ENCODE measurements around the gene TBCD.

The TBCD gene

DNA sequence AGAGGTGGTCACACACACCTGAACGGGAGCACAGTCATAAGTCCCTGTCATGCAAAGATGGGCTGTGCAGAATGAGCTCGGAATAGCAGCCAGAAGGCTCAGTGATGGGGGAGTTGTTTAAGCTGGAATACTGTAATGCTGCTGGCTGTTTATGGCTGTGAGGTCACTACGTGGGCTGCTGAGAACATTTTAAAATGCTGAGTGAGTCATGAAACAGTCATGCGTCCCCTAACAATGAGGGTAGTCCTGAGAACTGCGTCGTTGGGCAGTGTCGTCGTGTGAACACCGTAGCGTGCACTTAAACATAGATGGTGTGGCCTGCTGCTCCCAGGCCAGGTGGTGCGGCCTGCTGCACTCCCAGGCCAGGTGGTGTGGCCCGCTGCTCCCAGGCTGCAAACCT lies 39.7 kb downstream of the TBCD start:
- DNase-seq (ENCODE audit: low read depth): no peak

- DNase-seq (ENCODE audit: low read depth): no peak
Observed at GRCh38 chr17:82793974-82794630, 42.2 kb downstream of the TBCD start.

- DNase-seq (ENCODE audit: low read depth): no peak
Observed at GRCh38 chr17:82794781-82795482, 43.1 kb downstream of the TBCD start.

- no peak for DNase-seq (ENCODE audit: low read depth)
Observed at GRCh38 chr17:82795615-82796014, 43.8 kb downstream of the TBCD start.

DNA sequence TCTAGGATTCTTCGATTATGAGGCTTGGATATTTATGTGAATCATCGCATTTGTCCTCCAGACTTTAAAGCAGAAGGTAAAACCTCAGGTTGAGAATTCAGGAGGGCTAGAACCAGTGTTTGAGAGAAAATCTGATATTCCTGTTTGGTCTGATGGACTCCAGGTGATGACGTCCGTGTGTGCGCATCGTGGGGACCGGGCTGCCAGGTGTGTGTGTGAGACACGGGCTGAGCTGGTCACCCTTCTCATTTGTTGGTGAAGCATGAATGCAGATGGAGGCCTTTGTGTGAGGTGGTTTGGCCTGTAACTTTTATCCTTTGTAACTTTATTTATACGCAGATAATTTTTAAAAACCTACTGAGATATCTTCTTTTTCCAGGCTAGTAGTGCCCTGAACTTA lies 45.2 kb downstream of the TBCD start:
- no peak for DNase-seq (ENCODE audit: low read depth)

DNA sequence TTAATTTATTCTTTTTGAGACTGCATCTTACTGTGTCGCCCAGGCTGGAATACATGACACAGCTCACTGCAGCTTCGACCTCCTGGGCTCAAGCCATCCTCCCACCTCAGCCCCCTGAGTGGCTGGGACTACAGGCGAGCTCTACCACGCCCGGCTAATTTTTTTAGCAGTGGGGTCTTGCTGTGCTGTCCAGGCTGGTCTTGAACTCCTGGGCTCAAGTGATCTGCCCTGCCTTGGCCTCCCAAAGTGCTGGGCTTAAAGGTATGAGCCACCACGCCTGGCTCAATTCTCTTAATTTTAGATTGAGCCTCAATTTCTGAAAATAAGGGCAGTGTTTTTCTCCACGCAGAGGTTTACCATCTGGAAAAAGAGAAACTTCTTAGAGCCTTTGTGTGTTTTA lies 46.9 kb downstream of the TBCD start:
- no peak for DNase-seq (ENCODE audit: low read depth)

DNA sequence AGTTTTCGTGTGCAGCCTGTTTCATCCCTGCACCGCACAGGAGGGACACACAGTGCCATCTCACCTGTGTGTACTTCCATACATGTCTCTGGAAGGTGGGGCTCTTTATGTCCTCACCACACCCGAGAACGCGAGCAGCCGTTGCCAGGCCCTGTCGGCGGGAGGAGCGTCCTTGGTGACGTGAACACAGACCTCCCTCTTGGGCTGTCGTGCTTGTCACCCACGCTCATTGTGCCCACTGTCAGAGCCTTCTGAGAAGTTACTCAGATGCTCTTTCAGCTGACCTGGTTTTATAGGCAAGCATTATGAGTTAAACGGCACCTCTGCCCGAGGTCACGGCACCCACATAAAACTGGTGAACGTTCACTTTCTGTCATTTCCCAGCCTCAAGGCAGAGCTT lies 47.7 kb downstream of the TBCD start:
- DNase-seq (ENCODE audit: low read depth): no peak

- DNase-seq (ENCODE audit: low read depth): no peak
Observed at GRCh38 chr17:82800885-82801284, 49.0 kb downstream of the TBCD start.

DNA sequence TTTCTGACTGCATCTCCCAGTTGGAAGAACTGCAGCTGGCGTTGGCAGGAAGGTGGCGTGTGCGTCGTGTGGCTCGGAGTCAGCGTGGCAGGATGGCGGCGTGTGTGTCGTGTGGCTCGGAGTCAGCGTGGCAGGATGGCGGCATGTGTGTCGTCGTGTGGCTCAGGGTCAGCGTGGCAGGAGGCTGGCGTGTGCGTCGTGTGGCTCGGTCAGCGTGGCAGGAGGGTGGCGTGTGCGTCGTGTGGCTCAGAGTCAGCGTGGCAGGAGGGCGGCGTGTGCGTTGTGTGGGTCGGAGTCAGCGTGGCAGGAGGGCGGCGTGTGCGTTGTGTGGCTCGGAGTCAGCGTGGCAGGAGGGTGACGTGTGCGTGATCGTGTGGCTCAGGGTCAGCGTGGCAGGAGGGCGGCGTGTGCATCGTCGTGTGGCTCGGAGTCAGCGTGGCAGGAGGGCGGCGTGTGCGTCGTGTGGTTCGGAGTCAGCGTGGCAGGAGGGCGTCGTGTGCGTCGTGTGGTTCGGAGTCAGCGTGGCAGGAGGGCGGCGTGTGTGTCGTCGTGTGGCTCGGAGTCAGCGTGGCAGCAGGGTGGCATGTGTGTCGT lies 49.6 kb downstream of the TBCD start:
- DNase-seq (ENCODE audit: low read depth): no peak

- DNase-seq (ENCODE audit: low read depth): no peak
Observed at GRCh38 chr17:82802075-82802780, 50.4 kb downstream of the TBCD start.

GRCh38 chr17:82803185-82803584 lies 51.3 kb downstream of the TBCD start:
- DNase-seq (ENCODE audit: low read depth): no peak

DNA sequence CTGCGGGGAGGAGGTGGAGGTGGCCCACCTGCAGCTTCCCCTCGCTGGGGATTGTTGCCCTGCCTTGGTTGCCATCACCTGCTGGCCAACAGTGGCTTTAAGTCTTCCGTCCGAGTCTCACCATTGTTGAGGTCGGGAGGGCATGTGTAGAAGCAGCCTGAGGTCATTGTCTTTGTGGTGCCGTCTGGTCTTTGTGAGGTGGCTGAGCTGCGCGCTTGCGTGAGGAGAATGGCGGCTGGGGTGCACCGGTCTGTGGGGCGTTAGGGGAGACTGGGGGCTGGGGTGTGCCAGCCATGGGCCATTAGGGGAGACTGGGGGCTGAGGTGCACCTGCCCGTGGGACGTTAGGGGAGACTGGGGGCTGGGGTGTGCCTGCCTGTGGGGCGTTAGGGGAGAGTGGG lies 51.7 kb downstream of the TBCD start:
- no peak for DNase-seq (ENCODE audit: low read depth)

GRCh38 chr17:82804442-82805191 lies 52.8 kb downstream of the TBCD start:
- DNase-seq (ENCODE audit: low read depth): no peak

DNA sequence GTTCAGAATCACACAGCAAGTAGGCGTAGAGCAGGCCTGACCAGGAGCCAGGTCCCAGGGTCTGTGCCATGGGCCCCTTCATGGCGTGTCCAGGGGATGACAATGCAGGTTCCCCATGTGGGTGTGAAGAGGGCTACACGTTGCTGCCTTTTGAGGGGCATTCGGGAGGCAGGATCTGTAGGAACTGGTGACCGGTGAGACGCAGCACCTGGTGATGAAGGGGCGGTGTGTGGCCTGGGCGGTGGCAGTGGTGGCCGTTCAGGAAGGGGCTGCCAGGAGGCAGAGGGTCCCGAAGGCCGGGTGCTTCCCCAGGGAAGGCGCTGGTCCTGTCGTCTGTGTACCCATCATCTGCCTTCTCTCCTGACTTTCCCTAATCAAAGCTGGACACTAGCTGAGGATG lies 53.4 kb downstream of the TBCD start:
- no peak for DNase-seq (ENCODE audit: low read depth)

DNA sequence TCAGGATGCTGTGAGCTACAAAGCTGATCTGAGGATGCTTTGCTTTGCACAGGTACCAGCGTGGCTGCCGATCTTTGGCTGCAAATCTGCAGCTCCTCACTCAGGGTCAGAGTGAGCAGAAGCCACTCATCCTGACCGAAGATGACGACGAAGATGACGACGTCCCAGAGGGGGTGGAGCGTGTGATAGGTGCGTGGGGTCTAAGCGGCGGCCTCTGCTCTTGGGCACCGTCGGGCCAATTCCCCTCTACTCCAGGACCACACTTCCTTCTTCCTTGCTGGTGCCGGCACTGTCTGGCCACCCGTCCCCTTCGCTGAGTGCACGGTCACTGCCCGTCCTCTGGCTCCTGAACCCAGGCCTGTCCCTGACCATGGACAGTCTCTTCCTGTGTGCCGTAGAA lies 54.0 kb downstream of the TBCD start:
- no peak for DNase-seq (ENCODE audit: low read depth)

DNA sequence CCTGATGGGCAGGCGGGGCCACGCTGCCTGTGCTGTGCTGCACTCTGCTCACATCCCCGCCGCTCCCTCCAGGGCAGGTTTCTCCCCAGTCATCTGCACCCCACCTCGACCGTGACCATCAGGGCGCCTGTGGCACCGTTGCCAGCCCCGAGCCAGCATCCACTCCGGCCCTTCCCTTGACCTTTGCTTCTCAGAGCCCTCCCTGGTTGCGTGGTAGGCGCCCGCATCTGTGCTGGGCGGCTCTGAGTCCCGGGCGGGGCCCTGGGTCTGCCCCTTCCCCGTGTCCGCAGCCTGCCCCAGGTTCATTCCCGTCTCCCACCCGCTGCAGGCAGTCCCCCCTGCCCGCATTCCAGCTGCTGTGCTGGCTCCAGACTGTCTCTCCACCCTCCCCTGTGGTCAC lies 54.8 kb downstream of the TBCD start:
- no peak for DNase-seq (ENCODE audit: low read depth)

GRCh38 chr17:82807101-82807500 lies 55.2 kb downstream of the TBCD start:
- no peak for DNase-seq (ENCODE audit: low read depth)

GRCh38 chr17:82807562-82807961 lies 55.7 kb downstream of the TBCD start:
- no peak for DNase-seq (ENCODE audit: low read depth)

DNA sequence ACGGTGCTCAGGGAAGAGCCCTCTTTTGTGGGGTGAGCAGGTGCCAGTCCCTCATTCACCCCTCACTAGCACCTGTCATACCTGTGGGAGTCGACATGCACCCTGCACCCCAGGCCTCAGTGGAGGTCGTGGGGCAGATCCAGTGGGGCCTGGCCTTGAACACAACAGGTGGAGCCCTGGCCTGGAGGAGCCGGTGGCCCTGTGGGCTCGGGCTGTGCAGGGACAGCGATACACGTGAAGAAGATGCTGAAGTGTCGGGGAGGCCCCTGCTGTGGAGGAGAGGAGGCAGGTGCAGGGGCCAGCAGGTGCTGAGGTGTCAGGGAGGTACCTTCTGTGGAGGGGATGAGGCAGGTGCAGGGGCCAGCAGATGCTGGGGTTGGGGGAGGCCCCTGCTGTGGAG lies 56.1 kb downstream of the TBCD start:
- DNase-seq (ENCODE audit: low read depth): no peak

DNA sequence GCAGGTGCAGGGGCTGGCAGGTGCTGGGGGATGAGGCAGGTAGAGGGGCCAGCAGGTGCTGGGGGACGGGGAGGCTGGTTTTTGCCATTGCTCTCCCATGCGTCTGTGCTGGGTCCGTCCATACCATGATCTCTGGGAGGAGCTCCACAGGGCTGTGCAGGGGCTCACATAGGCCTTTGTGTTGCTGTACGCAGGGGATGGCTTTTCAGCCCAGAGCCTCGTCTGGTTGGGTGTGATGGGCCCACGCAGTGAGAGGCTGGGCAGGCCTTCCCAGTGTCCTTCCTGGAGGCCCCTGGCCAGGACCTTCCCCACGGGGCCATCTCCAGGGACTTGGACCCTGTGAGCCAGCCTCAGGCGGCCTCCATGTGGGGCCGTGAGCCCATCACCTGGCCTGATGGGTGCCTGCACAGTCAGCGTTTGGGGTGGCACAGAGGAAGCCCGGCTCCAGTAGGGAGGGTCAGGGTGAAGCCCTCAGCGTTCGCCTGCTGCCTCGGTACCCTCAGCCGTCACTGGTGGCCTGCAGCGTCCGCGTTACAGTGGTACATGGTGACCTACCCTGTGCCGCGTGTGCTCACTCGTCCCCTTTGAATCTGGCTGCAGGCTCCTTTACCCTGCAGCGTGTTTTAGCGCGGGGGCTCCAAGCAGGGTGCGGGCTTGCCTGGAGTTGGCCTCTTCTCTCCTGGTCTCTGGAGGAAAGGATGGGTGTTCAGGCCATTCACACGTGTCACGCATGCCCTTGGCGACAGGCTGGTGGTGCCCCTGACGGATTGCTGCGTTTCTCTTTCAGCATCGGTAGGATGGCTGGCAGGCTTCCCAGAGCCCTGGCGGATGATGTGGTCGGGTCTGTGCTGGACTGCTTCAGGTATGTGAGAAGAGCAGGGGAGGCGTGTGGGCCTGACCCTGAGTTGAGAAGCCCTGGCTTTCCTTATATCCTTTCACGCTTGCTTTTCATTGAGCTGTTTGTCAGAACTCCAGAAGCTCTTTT lies 57.3 kb downstream of the TBCD start:
- DNase-seq (ENCODE audit: low read depth): no peak

All from stimulated activated CD8-positive, alpha-beta memory T cell treated with anti-CD3 and anti-CD28 coated beads, Interleukin-15, amount 100 ng/mL, for 1 hour (primary cell).